ENCODE data around the gene SEMA3D.

Gene SEMA3D

DNA sequence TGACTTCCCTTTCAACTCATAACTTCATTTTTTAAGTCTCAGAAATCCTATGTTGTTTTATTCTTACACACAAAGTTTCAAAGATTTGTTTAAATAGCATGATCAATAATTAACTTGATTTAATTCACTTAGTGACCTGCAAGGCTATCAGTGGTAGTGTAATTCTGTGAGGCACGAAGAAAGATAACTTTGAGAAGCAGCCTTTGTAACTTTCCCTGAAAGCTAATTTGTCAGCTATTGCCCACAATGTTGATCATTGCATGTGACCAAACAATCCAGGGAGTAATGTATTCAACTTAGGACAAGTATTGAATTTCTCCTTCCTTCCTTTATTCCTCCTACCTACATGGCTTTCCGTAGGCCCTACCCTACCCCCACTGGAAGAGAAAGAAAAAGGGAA lies 111.0 kb downstream of the SEMA3D start:
- TF ChIP-seq CTCF (IDR thresholded peaks at IDR 0.05; ENCODE audit: borderline replicate concordance, insufficient read depth, low read depth, low read length) = no peak
- no peak overlapping the region for H3K4me3 ChIP-seq (ENCODE audit: low read depth, low read length)

- no peak for TF ChIP-seq CTCF (IDR thresholded peaks at IDR 0.05; ENCODE audit: borderline replicate concordance, insufficient read depth, low read depth, low read length)
- no peak overlapping the region for H3K4me3 ChIP-seq (ENCODE audit: low read depth, low read length)
Observed at GRCh38 chr7:85074992-85075391, 111.9 kb downstream of the SEMA3D start.

DNA sequence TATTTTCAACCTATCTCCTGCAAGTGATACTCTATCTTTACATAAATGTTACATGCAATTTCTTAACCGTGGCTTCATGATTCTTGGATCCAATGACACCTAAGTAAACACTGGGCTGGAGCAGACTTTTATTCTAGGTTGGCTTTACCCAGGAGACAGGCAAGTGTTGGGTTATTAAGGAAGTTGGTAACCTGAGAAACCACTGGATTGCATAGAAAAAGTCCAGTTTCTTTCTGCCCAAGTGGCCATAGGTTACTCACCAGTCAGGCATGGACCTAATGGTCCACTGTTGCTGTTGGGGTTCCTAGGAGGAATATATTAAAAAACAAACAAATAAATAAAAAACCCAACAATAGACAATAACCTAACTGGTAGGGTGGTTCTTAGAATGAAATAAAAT lies 112.8 kb downstream of the SEMA3D start:
- TF ChIP-seq CTCF (IDR thresholded peaks at IDR 0.05; ENCODE audit: borderline replicate concordance, insufficient read depth, low read depth, low read length) = no peak
- H3K4me3 ChIP-seq (ENCODE audit: low read depth, low read length) = no peak overlapping the region

GRCh38 chr7:85070967-85071628 lies 115.8 kb downstream of the SEMA3D start:
- no peak for TF ChIP-seq CTCF (IDR thresholded peaks at IDR 0.05; ENCODE audit: borderline replicate concordance, insufficient read depth, low read depth, low read length)

DNA sequence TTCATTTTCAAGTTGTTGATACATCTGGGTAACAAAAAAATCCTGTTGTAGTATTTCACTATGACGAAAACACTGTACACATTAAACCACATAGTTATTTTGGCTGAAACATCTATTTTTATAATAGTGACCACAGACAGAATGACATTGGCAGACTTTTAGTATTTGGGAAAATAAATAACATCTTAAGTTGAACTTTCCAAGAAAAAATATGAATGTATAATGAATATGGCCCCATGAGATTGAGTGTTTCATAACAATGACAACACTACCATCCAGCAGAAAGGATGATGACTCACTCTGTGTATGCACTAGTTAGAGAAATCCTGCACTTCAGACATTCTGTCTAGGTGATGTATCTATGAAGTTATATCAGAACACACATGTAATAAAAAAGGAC lies 118.1 kb downstream of the SEMA3D start:
- no peak overlapping the region for H3K4me3 ChIP-seq (ENCODE audit: low read depth, low read length)
- TF ChIP-seq CTCF (IDR thresholded peaks at IDR 0.05; ENCODE audit: borderline replicate concordance, insufficient read depth, low read depth, low read length) = no peak

More at GRCh38 chr7:85070967-85071628, 115.8 kb downstream of the SEMA3D start:
- H3K4me3 ChIP-seq (ENCODE audit: low read depth, low read length) = no peak overlapping the region

- no peak for TF ChIP-seq CTCF (IDR thresholded peaks at IDR 0.05; ENCODE audit: borderline replicate concordance, insufficient read depth, low read depth, low read length)
- H3K4me3 ChIP-seq (ENCODE audit: low read depth, low read length) = no peak overlapping the region
Observed at GRCh38 chr7:85067371-85067770, 119.5 kb downstream of the SEMA3D start.

GRCh38 chr7:85065888-85066485 lies 120.9 kb downstream of the SEMA3D start:
- TF ChIP-seq CTCF (IDR thresholded peaks at IDR 0.05; ENCODE audit: borderline replicate concordance, insufficient read depth, low read depth, low read length) = no peak
- no peak overlapping the region for H3K4me3 ChIP-seq (ENCODE audit: low read depth, low read length)

Data from GM12875 (cell line).